GM12878 (cell line): Measurements from ENCODE around the gene TSPEAR. TPM values are rescaled to one million over a fixed set of nuclear protein-coding genes. Genes with fewer than 3 reads are reported as not detected.

Source experiments
- ATAC-seq: fragments of 200-7000 bp; cut with Tn5 transposase; 3 replicates; pipeline ENCODE4 v1.9.1; 2020; ENCODE audit warnings: mild to moderate bottlenecking, moderate library complexity
- BruUV-seq: library from RNA; stranded (reverse); fragments of 400-500 nt; replicated peaks from 2 replicates; lab custom pipeline; 2021; lab: Mats Ljungman, UMichigan
- CTCF ChIA-PET: fragments of 300-600 bp; sonication (Branson Sonifier 250); formaldehyde crosslinking; extraction: SDS; loops from one replicate; lab custom pipeline; 2021; ENCODE audit warnings: inconsistent platforms; lab: Yijun Ruan, JAX
- POLR2A ChIA-PET: fragments of 350-600 bp; formaldehyde crosslinking; extraction: SDS; loops from one replicate; lab custom pipeline; 2021; ENCODE audit warnings: inconsistent platforms; lab: Charles Lee
- RAD21 ChIA-PET: fragments of 300-600 bp; sonication (Branson Sonifier 250); formaldehyde crosslinking; loops from one replicate; lab custom pipeline; 2023; ENCODE audit warnings: antibody characterized with exemption; ENCODE audit not compliant: unreplicated experiment; lab: Charles Lee
- SMC1A ChIA-PET: fragments of 300-600 bp; sonication (Branson Sonifier 250); formaldehyde crosslinking; loops from one replicate; lab custom pipeline; 2023; ENCODE audit not compliant: unreplicated experiment, uncharacterized antibody; lab: Charles Lee
- DNase-seq: peaks from one replicate; pipeline ENCODE4 v3.0.0-alpha.2; 2011; ENCODE audit warnings: low read depth, low spot score
- FAIRE-seq: peaks from 3 replicates; lab custom pipeline; 2011; peaks lifted over from hg19 to GRCh38; lab: Jason Lieb, UNC
- H2AFZ ChIP-seq: 2 replicates; pipeline ENCODE4 v1.6.0; 2011; ENCODE audit warnings: low read depth, low read length, control low read depth; ENCODE audit not compliant: control insufficient read depth
- H3K27ac ChIP-seq: 2 replicates; pipeline ENCODE4 v1.5.1; 2011; ENCODE audit warnings: control low read depth; ENCODE audit not compliant: control insufficient read depth, insufficient read depth
- H3K27me3 ChIP-seq, 2 experiments: replicated peaks in 1 of 2; 2 replicates each; pipeline versions ENCODE4 v1.6.0 to v1.6.1; 2011; ENCODE audit warnings: low read length in 1 of 2; ENCODE audit not compliant: control insufficient read depth in 2 of 2, insufficient read depth in 2 of 2
- H3K36me3 ChIP-seq, 2 experiments: 2 replicates each; pipeline ENCODE4 v1.5.1; 2011; ENCODE audit warnings: low read length in 1 of 2; ENCODE audit not compliant: control insufficient read depth in 2 of 2, insufficient read depth in 2 of 2
- H3K4me1 ChIP-seq: 2 replicates; pipeline ENCODE4 v1.6.1; 2011; ENCODE audit warnings: mild to moderate bottlenecking, low read length, moderate library complexity, mixed read lengths; ENCODE audit not compliant: control insufficient read depth, insufficient read depth
- H3K4me2 ChIP-seq: 2 replicates; pipeline ENCODE4 v1.6.0; 2011; ENCODE audit warnings: control low read depth; ENCODE audit not compliant: control insufficient read depth, insufficient read depth
- H3K4me3 ChIP-seq: fragments of 200-600 bp; sonication (generic); 2 replicates; pipeline ENCODE4 v1.5.1; 2016
- H3K79me2 ChIP-seq: 2 replicates; pipeline ENCODE4 v1.6.0; 2011; ENCODE audit warnings: low read length; ENCODE audit not compliant: control insufficient read depth, insufficient read depth
- H3K9ac ChIP-seq: 2 replicates; pipeline ENCODE4 v1.8.0; 2011; ENCODE audit warnings: low read length, control low read depth, mixed read lengths; ENCODE audit not compliant: control insufficient read depth, insufficient read depth
- H3K9me3 ChIP-seq: replicated peaks from 3 replicates; pipeline ENCODE4 v1.5.1; 2011; ENCODE audit warnings: mild to moderate bottlenecking, low read length; ENCODE audit not compliant: control insufficient read depth, insufficient read depth
- H4K20me1 ChIP-seq: 2 replicates; pipeline ENCODE4 v1.6.0; 2011; ENCODE audit not compliant: control insufficient read depth, insufficient read depth
- NFXL1 ChIP-seq: fragments of 450-650 bp; IDR thresholded peaks from 2 replicates; pipeline ENCODE4 v1.6.1; 2017; ENCODE audit warnings: antibody characterized with exemption, mild to moderate bottlenecking, borderline replicate concordance
- RAD21 ChIP-seq: IDR thresholded peaks from 2 replicates; pipeline ENCODE4 v1.6.1; 2011; ENCODE audit warnings: mild to moderate bottlenecking, low read depth, low read length, moderate library complexity; ENCODE audit not compliant: insufficient read depth
- RBBP5 ChIP-seq: fragments of 200-600 bp; sonication (generic); conservative IDR thresholded peaks from 2 replicates; pipeline ENCODE4 v1.6.1; 2016
- RELA ChIP-seq: fragments of 450-650 bp; IDR thresholded peaks from 2 replicates; pipeline ENCODE4 v1.8.0; 2014; ENCODE audit warnings: borderline replicate concordance; ENCODE audit not compliant: partially characterized antibody
- RUNX3 ChIP-seq: IDR thresholded peaks from 2 replicates; pipeline ENCODE4 v1.6.1; 2012; ENCODE audit warnings: low read length, inconsistent platforms
- TCF7 ChIP-seq: IDR thresholded peaks from 2 replicates; pipeline ENCODE4 v1.6.1; 2014; ENCODE audit warnings: antibody characterized with exemption, borderline replicate concordance
- WGBS: methylation state at CpG from one replicate; pipeline ENCODE4 v1.1.6; 2016; ENCODE audit warnings: low lambda C conversion rate; ENCODE audit not compliant: insufficient replicate concordance, insufficient coverage; ENCODE audit errors: missing lambda C conversion rate; 5-methylcytosine and 5-hydroxymethylcytosine counted together
- in situ Hi-C: fragments of 300-500 bp; cut with MboI; formaldehyde crosslinking; loops from 9 replicates; pipeline ENCODE4 v1.14.3; 2018; ENCODE audit warnings: mixed read lengths
- intact Hi-C: fragments of 100-400 bp; cut with micrococcal nuclease; formaldehyde crosslinking; loops from one replicate; pipeline ENCODE4 v1.14.2; 2022; ENCODE audit not compliant: unreplicated experiment
- polyA plus RNA-seq, 11 experiments: library from polyadenylated mRNA; depleted of rRNA in 4 of 11; unstranded in 6 of 11; stranded (reverse) in 5 of 11; fragments of >200 nt; fragmentation: Nextera tagmentation in 4 of 11; fragmentation: Illumina TruSeq in 1 of 11; extraction: Ambion mirVana in 4 of 11; extraction: Trizol in 1 of 11; gene quantifications; 1 replicate in 1 of 11; 2 replicates in 10 of 11; pipeline versions ENCODE4 v1.2.1 to v1.2.3, GENCODE V29; 2011 to 2016; ENCODE audit warnings: inconsistent platforms in 2 of 11, missing spikeins in 2 of 11, low read depth in 1 of 11
- total RNA-seq, 4 experiments: library from RNA; depleted of rRNA in 3 of 4; stranded (reverse); fragments of >200 nt in 3 of 4; fragmentation: Illumina TruSeq in 1 of 4; extraction: Trizol in 1 of 4; gene quantifications; 2 replicates each; pipeline versions ENCODE4 v1.2.1 to v1.2.3, GENCODE V29; 2013 to 2021
- TF ChIP-seq, protein P1 (sequence below): IDR thresholded peaks from 2 replicates; pipeline ENCODE4 v1.6.1; 2012; ENCODE audit warnings: mild to moderate bottlenecking, low read depth, low read length
- TF ChIP-seq, protein P2 (sequence below): fragments of 450-650 bp; formaldehyde crosslinking; IDR thresholded peaks from 2 replicates; pipeline ENCODE4 v1.5.0; 2022; ENCODE audit warnings: mild to moderate bottlenecking, missing genetic modification characterization
- TF ChIP-seq, protein P3 (sequence below): fragments of 150-350 bp; IDR thresholded peaks from 2 replicates; pipeline ENCODE4 v1.6.1; 2014; ENCODE audit warnings: mild to moderate bottlenecking, low read depth, low read length
- TF ChIP-seq, protein P4 (sequence below): fragments of 450-650 bp; IDR thresholded peaks from 2 replicates; pipeline ENCODE4 v1.6.1; 2017; ENCODE audit warnings: mild to moderate bottlenecking, moderate library complexity

TSPEAR gene
- total and polyA plus RNA-seq, 10 of the 15 experiments (the other 5 are each of a cell fraction or from before 2014, with no cell fraction given) = not detected

DNA sequence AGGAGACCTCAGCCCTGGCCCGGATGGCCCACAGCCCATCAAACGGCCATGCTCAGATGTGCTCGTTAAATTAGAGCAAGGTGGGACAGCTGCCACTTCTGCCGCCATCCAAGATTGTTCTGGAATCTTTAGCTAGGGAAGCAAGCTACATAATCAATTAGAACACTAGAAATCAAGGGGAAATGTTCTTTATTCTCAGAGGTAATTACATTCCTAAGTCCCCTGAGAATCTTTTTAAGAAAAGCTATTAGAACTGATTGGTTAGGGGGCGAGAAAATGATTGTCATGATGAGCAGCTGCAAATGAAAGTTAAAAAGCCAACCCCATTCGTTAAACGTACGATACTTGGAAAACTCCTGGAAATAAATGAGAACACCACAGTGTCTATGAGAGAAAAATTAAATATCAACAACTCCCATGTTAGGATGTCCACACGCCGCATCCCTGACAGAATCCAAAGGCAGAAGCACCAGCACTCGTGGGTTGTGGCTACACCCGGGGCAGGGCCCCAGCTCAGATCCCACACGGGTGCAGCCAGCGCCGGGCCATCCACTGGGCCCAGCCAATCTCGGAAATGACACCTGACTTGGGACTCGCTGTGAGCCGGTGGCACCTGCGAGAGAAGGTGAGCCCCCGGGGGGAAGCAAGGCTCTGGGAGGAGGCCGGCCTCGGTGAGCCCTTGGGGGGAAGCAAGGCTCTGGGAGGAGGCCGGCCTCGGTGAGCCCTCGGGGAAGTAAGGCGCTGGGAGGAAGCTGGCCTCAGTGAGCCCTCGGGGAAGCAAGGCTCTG lies 209.0 kb downstream of the TSPEAR start:
- no peaks in the 10 kb centered on the region for H4K20me1 ChIP-seq
- no peak overlapping the region for H3K4me3 ChIP-seq
- no peak overlapping the region for H3K27ac ChIP-seq
- DNase-seq = no peak
- no peaks in the 10 kb centered on the region; a peak in 1 of 4 replicates for H3K27me3 ChIP-seq
- no TSS peak for BruUV-seq
- H3K4me1 ChIP-seq = no peaks in the 10 kb centered on the region
- in situ Hi-C loops = no loop called here
- no peak overlapping the region for H2AFZ ChIP-seq
- intact Hi-C loops = no loop called here
- H3K4me2 ChIP-seq = no peak overlapping the region
- no peaks in the 10 kb centered on the region for H3K36me3 ChIP-seq
- ChIA-PET POLR2A (no interaction called here), RAD21 (no interaction called here), SMC1A (interaction anchor here (1.1 kb wide), 1 partner anchor 291 kb away, joined by 3 read pairs; no protein-coding TSS in a partner anchor), CTCF (interaction anchor here (0.9 to 2.3 kb wide), 4 partner anchors 8 to 291 kb away, joined by 3 to 12 read pairs (median 4); no protein-coding TSS in a partner anchor)
- no peak for FAIRE-seq
- H3K79me2 ChIP-seq = no peaks in the 10 kb centered on the region
- 59% methylated on average over 26 of the region's 27 CpGs for WGBS
- H3K9me3 ChIP-seq = no peaks in the 10 kb centered on the region
- no peak for ATAC-seq
- H3K9ac ChIP-seq = no peak overlapping the region
- no peak for TF ChIP-seq RAD21
- TF ChIP-seq RUNX3 = no peak
- TF ChIP-seq RBBP5 = no peak
- TF ChIP-seq RELA = no peak
- TF ChIP-seq, protein P1, sequence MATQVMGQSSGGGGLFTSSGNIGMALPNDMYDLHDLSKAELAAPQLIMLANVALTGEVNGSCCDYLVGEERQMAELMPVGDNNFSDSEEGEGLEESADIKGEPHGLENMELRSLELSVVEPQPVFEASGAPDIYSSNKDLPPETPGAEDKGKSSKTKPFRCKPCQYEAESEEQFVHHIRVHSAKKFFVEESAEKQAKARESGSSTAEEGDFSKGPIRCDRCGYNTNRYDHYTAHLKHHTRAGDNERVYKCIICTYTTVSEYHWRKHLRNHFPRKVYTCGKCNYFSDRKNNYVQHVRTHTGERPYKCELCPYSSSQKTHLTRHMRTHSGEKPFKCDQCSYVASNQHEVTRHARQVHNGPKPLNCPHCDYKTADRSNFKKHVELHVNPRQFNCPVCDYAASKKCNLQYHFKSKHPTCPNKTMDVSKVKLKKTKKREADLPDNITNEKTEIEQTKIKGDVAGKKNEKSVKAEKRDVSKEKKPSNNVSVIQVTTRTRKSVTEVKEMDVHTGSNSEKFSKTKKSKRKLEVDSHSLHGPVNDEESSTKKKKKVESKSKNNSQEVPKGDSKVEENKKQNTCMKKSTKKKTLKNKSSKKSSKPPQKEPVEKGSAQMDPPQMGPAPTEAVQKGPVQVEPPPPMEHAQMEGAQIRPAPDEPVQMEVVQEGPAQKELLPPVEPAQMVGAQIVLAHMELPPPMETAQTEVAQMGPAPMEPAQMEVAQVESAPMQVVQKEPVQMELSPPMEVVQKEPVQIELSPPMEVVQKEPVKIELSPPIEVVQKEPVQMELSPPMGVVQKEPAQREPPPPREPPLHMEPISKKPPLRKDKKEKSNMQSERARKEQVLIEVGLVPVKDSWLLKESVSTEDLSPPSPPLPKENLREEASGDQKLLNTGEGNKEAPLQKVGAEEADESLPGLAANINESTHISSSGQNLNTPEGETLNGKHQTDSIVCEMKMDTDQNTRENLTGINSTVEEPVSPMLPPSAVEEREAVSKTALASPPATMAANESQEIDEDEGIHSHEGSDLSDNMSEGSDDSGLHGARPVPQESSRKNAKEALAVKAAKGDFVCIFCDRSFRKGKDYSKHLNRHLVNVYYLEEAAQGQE = no peak
- TF ChIP-seq TCF7 = no peak
- no peak for TF ChIP-seq NFXL1
- TF ChIP-seq, protein P2, sequence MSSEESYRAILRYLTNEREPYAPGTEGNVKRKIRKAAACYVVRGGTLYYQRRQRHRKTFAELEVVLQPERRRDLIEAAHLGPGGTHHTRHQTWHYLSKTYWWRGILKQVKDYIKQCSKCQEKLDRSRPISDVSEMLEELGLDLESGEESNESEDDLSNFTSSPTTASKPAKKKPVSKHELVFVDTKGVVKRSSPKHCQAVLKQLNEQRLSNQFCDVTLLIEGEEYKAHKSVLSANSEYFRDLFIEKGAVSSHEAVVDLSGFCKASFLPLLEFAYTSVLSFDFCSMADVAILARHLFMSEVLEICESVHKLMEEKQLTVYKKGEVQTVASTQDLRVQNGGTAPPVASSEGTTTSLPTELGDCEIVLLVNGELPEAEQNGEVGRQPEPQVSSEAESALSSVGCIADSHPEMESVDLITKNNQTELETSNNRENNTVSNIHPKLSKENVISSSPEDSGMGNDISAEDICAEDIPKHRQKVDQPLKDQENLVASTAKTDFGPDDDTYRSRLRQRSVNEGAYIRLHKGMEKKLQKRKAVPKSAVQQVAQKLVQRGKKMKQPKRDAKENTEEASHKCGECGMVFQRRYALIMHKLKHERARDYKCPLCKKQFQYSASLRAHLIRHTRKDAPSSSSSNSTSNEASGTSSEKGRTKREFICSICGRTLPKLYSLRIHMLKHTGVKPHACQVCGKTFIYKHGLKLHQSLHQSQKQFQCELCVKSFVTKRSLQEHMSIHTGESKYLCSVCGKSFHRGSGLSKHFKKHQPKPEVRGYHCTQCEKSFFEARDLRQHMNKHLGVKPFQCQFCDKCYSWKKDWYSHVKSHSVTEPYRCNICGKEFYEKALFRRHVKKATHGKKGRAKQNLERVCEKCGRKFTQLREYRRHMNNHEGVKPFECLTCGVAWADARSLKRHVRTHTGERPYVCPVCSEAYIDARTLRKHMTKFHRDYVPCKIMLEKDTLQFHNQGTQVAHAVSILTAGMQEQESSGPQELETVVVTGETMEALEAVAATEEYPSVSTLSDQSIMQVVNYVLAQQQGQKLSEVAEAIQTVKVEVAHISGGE (CRISPR knock-in tag) = no peak
- TF ChIP-seq, protein P3, sequence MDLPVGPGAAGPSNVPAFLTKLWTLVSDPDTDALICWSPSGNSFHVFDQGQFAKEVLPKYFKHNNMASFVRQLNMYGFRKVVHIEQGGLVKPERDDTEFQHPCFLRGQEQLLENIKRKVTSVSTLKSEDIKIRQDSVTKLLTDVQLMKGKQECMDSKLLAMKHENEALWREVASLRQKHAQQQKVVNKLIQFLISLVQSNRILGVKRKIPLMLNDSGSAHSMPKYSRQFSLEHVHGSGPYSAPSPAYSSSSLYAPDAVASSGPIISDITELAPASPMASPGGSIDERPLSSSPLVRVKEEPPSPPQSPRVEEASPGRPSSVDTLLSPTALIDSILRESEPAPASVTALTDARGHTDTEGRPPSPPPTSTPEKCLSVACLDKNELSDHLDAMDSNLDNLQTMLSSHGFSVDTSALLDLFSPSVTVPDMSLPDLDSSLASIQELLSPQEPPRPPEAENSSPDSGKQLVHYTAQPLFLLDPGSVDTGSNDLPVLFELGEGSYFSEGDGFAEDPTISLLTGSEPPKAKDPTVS = no peak
- TF ChIP-seq, protein P4, sequence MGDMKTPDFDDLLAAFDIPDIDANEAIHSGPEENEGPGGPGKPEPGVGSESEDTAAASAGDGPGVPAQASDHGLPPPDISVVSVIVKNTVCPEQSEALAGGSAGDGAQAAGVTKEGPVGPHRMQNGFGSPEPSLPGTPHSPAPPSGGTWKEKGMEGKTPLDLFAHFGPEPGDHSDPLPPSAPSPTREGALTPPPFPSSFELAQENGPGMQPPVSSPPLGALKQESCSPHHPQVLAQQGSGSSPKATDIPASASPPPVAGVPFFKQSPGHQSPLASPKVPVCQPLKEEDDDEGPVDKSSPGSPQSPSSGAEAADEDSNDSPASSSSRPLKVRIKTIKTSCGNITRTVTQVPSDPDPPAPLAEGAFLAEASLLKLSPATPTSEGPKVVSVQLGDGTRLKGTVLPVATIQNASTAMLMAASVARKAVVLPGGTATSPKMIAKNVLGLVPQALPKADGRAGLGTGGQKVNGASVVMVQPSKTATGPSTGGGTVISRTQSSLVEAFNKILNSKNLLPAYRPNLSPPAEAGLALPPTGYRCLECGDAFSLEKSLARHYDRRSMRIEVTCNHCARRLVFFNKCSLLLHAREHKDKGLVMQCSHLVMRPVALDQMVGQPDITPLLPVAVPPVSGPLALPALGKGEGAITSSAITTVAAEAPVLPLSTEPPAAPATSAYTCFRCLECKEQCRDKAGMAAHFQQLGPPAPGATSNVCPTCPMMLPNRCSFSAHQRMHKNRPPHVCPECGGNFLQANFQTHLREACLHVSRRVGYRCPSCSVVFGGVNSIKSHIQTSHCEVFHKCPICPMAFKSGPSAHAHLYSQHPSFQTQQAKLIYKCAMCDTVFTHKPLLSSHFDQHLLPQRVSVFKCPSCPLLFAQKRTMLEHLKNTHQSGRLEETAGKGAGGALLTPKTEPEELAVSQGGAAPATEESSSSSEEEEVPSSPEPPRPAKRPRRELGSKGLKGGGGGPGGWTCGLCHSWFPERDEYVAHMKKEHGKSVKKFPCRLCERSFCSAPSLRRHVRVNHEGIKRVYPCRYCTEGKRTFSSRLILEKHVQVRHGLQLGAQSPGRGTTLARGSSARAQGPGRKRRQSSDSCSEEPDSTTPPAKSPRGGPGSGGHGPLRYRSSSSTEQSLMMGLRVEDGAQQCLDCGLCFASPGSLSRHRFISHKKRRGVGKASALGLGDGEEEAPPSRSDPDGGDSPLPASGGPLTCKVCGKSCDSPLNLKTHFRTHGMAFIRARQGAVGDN = no peak
